SK-N-SH (cell line): ENCODE measurements around the gene HGS.

Experiments
- EP300 ChIP-seq, 2 experiments: IDR thresholded peaks; 2 replicates each; pipeline versions ENCODE4 v1.4.0 to v1.6.1; 2012; ENCODE audit warnings: borderline replicate concordance in 1 of 2, low read depth in 1 of 2, low read length in 1 of 2
- FOXJ3 ChIP-seq: sonication (generic); formaldehyde crosslinking; IDR thresholded peaks from 2 replicates; pipeline ENCODE4 v1.5.1; 2020; ENCODE audit warnings: mild to moderate bottlenecking, missing genetic modification reagents
- FOXM1 ChIP-seq: IDR thresholded peaks from 2 replicates; pipeline ENCODE4 v1.4.0; 2012; ENCODE audit warnings: low read depth, mild to moderate bottlenecking
- MEF2A ChIP-seq: IDR thresholded peaks from 2 replicates; pipeline ENCODE4 v1.4.0; 2012; ENCODE audit warnings: low read depth, borderline replicate concordance
- MXI1 ChIP-seq: IDR thresholded peaks from 2 replicates; pipeline ENCODE4 v1.6.1; 2012; ENCODE audit warnings: mild to moderate bottlenecking, low read depth, low read length, improper control_type of control experiment
- POLR2AphosphoS5 ChIP-seq: IDR thresholded peaks from 2 replicates; pipeline ENCODE4 v1.6.1; 2012; ENCODE audit warnings: low read depth, low read length
- RCOR1 ChIP-seq: fragments of 150-350 bp; IDR thresholded peaks from 2 replicates; pipeline ENCODE4 v1.6.1; 2017; ENCODE audit warnings: antibody characterized with exemption, low read length
- SIN3A ChIP-seq: IDR thresholded peaks from 2 replicates; pipeline ENCODE4 v1.6.1; 2012; ENCODE audit warnings: low read depth, mild to moderate bottlenecking, low read length, moderate library complexity, borderline replicate concordance
- TAF1 ChIP-seq: IDR thresholded peaks from 2 replicates; pipeline ENCODE4 v1.6.1; 2012; ENCODE audit warnings: low read depth, mild to moderate bottlenecking, low read length, moderate library complexity, borderline replicate concordance
- YY1 ChIP-seq: IDR thresholded peaks from 2 replicates; pipeline ENCODE4 v1.4.0; 2012; ENCODE audit warnings: low read depth, mild to moderate bottlenecking
- TF ChIP-seq, protein P1 (sequence below): fragments of 200-600 bp; sonication (generic); IDR thresholded peaks from 2 replicates; pipeline ENCODE4 v1.6.1; 2017; ENCODE audit warnings: antibody characterized with exemption, mild to moderate bottlenecking, moderate library complexity
- TF ChIP-seq, protein P2 (sequence below): IDR thresholded peaks from 2 replicates; pipeline ENCODE4 v1.6.1; 2012; ENCODE audit warnings: mild to moderate bottlenecking, low read depth, low read length, moderate library complexity

DNA sequence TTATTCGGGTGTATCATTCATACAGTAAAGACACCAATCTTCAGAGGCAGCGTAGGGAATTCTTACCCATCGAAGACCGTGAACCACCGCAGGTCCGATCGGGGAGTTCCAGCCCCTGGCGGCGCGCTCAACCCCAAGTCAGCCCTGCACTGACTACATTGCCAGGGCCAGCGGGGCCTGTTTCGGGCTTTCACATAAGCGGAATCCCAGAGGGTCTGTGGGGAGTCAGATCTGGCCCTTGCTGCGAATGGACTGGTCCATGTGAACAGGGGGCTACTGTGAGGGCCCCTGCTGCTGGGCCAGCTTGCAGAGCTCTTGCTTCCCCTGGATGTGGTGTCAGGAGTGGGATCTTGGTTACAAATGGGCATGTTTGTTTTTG, 35.1 kb upstream of the HGS start:
- TF ChIP-seq MEF2A (no peak), EP300 (IDR thresholded peaks at IDR 0.05; ENCODE audit: borderline replicate concordance in 1 of 2, low read depth in 1 of 2, low read length in 1 of 2) (no peak), YY1 (no peak), SIN3A (no peak), FOXM1 (no peak), POLR2AphosphoS5 (no peak), FOXJ3 (CRISPR knock-in tag) (no peak), RCOR1 (no peak), MXI1 (no peak), TAF1 (no peak)
- TF ChIP-seq, protein P1, sequence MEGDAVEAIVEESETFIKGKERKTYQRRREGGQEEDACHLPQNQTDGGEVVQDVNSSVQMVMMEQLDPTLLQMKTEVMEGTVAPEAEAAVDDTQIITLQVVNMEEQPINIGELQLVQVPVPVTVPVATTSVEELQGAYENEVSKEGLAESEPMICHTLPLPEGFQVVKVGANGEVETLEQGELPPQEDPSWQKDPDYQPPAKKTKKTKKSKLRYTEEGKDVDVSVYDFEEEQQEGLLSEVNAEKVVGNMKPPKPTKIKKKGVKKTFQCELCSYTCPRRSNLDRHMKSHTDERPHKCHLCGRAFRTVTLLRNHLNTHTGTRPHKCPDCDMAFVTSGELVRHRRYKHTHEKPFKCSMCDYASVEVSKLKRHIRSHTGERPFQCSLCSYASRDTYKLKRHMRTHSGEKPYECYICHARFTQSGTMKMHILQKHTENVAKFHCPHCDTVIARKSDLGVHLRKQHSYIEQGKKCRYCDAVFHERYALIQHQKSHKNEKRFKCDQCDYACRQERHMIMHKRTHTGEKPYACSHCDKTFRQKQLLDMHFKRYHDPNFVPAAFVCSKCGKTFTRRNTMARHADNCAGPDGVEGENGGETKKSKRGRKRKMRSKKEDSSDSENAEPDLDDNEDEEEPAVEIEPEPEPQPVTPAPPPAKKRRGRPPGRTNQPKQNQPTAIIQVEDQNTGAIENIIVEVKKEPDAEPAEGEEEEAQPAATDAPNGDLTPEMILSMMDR: no peak
- TF ChIP-seq, protein P2, sequence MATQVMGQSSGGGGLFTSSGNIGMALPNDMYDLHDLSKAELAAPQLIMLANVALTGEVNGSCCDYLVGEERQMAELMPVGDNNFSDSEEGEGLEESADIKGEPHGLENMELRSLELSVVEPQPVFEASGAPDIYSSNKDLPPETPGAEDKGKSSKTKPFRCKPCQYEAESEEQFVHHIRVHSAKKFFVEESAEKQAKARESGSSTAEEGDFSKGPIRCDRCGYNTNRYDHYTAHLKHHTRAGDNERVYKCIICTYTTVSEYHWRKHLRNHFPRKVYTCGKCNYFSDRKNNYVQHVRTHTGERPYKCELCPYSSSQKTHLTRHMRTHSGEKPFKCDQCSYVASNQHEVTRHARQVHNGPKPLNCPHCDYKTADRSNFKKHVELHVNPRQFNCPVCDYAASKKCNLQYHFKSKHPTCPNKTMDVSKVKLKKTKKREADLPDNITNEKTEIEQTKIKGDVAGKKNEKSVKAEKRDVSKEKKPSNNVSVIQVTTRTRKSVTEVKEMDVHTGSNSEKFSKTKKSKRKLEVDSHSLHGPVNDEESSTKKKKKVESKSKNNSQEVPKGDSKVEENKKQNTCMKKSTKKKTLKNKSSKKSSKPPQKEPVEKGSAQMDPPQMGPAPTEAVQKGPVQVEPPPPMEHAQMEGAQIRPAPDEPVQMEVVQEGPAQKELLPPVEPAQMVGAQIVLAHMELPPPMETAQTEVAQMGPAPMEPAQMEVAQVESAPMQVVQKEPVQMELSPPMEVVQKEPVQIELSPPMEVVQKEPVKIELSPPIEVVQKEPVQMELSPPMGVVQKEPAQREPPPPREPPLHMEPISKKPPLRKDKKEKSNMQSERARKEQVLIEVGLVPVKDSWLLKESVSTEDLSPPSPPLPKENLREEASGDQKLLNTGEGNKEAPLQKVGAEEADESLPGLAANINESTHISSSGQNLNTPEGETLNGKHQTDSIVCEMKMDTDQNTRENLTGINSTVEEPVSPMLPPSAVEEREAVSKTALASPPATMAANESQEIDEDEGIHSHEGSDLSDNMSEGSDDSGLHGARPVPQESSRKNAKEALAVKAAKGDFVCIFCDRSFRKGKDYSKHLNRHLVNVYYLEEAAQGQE: no peak
